Neural cell (in vitro differentiated cells): ENCODE measurements around the gene LDAH. TPM values are rescaled to one million over a fixed set of nuclear protein-coding genes. Genes with fewer than 3 reads are reported as not detected.

ENCODE experiments used
- H2AFZ ChIP-seq: fragments of 200-600, 300-800 bp; sonication (generic), shearing (Covaris generic); 2 replicates; pipeline ENCODE4 v1.6.0; 2014; ENCODE audit warnings: low read depth, mild to moderate bottlenecking, antibody characterized with exemption, low read length, moderate library complexity
- H3F3A ChIP-seq: fragments of 200-600 bp; shearing (Covaris generic); 2 replicates; pipeline ENCODE4 v1.6.1; 2016; ENCODE audit warnings: mild to moderate bottlenecking, moderate library complexity, mixed read lengths, antibody characterized with exemption, low read length; ENCODE audit not compliant: insufficient read depth, poor library complexity, severe bottlenecking
- H3K27ac ChIP-seq: fragments of 200-600, 300-800 bp; sonication (generic), shearing (Covaris generic); 2 replicates; pipeline ENCODE4 v1.5.1; 2014; ENCODE audit warnings: mild to moderate bottlenecking, low read length, moderate library complexity
- H3K27me3 ChIP-seq: fragments of 300-800, 200-600 bp; sonication (generic), shearing (Covaris generic); 2 replicates; pipeline ENCODE4 v1.6.0; 2014; ENCODE audit warnings: mild to moderate bottlenecking, low read depth, low read length, moderate library complexity; ENCODE audit not compliant: insufficient read depth
- H3K36me3 ChIP-seq: fragments of 300-800, 200-600 bp; sonication (generic), shearing (Covaris generic); 2 replicates; pipeline ENCODE4 v1.5.1; 2014; ENCODE audit warnings: mild to moderate bottlenecking, antibody characterized with exemption, low read length, moderate library complexity; ENCODE audit not compliant: insufficient read depth
- H3K4me2 ChIP-seq: fragments of 300-800, 200-600 bp; sonication (generic), shearing (Covaris generic); 2 replicates; pipeline ENCODE4 v1.6.0; 2014; ENCODE audit warnings: mild to moderate bottlenecking, low read length
- H3K4me3 ChIP-seq: fragments of 300-800, 200-600 bp; sonication (generic), shearing (Covaris generic); 2 replicates; pipeline ENCODE4 v1.5.1; 2014; ENCODE audit warnings: mild to moderate bottlenecking, low read length, moderate library complexity
- H3K79me2 ChIP-seq: fragments of 200-600 bp; shearing (Covaris generic); replicated peaks from 2 replicates; pipeline ENCODE4 v1.6.0; 2014; ENCODE audit warnings: mild to moderate bottlenecking, low read length, moderate library complexity; ENCODE audit not compliant: insufficient read depth
- H3K9ac ChIP-seq: fragments of 300-800, 200-600 bp; sonication (generic), shearing (Covaris generic); 2 replicates; pipeline ENCODE4 v1.6.1; 2016; ENCODE audit warnings: mild to moderate bottlenecking, low read length, mixed read lengths
- H3K9me2 ChIP-seq: fragments of 200-600 bp; shearing (Covaris generic); 2 replicates; pipeline ENCODE4 v1.6.1; 2016; ENCODE audit warnings: mild to moderate bottlenecking, low read length, mixed read lengths; ENCODE audit not compliant: insufficient read depth
- H3K9me3 ChIP-seq: fragments of 200-600, 300-800 bp; sonication (generic), shearing (Covaris generic); 2 replicates; pipeline ENCODE4 v1.6.1; 2016; ENCODE audit warnings: mild to moderate bottlenecking, mixed run types, low read length, moderate library complexity, mixed read lengths
- H4K20me1 ChIP-seq: fragments of 200-600 bp; shearing (Covaris generic); 2 replicates; pipeline ENCODE4 v1.6.1; 2016; ENCODE audit warnings: mild to moderate bottlenecking, mixed run types; ENCODE audit not compliant: insufficient read depth
- CTCF ChIP-seq: fragments of 450-650 bp; IDR thresholded peaks from 2 replicates; pipeline ENCODE4 v1.5.1; 2014; ENCODE audit warnings: antibody characterized with exemption, mild to moderate bottlenecking, moderate library complexity; ENCODE audit not compliant: poor library complexity, severe bottlenecking
- EP300 ChIP-seq: fragments of 450-650 bp; conservative IDR thresholded peaks from 2 replicates; pipeline ENCODE4 v1.6.1; 2014; ENCODE audit warnings: antibody characterized with exemption, mild to moderate bottlenecking, moderate library complexity; ENCODE audit not compliant: poor library complexity, severe bottlenecking
- EZH2 ChIP-seq: fragments of 200-600, 300-800 bp; shearing (Covaris generic), sonication (generic); IDR thresholded peaks from 2 replicates; pipeline ENCODE4 v1.6.1; 2014; ENCODE audit warnings: antibody characterized with exemption, low read length, borderline replicate concordance, mild to moderate bottlenecking; ENCODE audit not compliant: insufficient read depth, poor library complexity, severe bottlenecking
- MXI1 ChIP-seq: fragments of 450-650 bp; conservative IDR thresholded peaks from 2 replicates; pipeline ENCODE4 v1.6.1; 2014; ENCODE audit warnings: antibody characterized with exemption, mild to moderate bottlenecking; ENCODE audit not compliant: poor library complexity, severe bottlenecking
- POLR2AphosphoS5 ChIP-seq: IDR thresholded peaks from 2 replicates; pipeline ENCODE4 v1.6.1; 2012
- RAD21 ChIP-seq: fragments of 450-650 bp; conservative IDR thresholded peaks from 2 replicates; pipeline ENCODE4 v1.6.1; 2014; ENCODE audit warnings: antibody characterized with exemption, mild to moderate bottlenecking, moderate library complexity
- REST ChIP-seq: IDR thresholded peaks from 2 replicates; pipeline ENCODE4 v1.6.1; 2012; ENCODE audit warnings: borderline replicate concordance
- SMC3 ChIP-seq: fragments of 450-650 bp; conservative IDR thresholded peaks from 2 replicates; pipeline ENCODE4 v1.6.1; 2014; ENCODE audit warnings: antibody characterized with exemption, mild to moderate bottlenecking, moderate library complexity; ENCODE audit not compliant: poor library complexity
- TAF1 ChIP-seq: IDR thresholded peaks from 2 replicates; pipeline ENCODE4 v1.6.1; 2012; ENCODE audit warnings: low read depth
- polyA plus RNA-seq: library from polyadenylated mRNA; depleted of rRNA; stranded (reverse); fragments of >200 nt; gene quantifications from 2 replicates; pipeline ENCODE4 v1.2.3, GENCODE V29; 2014

The LDAH gene
- polyA plus RNA-seq, 1 donor from 2014 or later, result 44.1 TPM

GRCh38 chr2:20643826-20644225, 179.1 kb downstream of the LDAH start:
- Histone ChIP-seq H3F3A (no peaks in the 10 kb centered on the region), H3K9ac (no peak overlapping the region), H3K36me3 (no peaks in the 10 kb centered on the region), H4K20me1 (no peaks in the 10 kb centered on the region), H3K27ac (no peak overlapping the region), H3K27me3 (no peaks in the 10 kb centered on the region), H3K4me2 (no peak overlapping the region), H3K4me3 (no peak overlapping the region), H3K9me2 (no peaks in the 10 kb centered on the region), H3K79me2 (no peaks in the 10 kb centered on the region), H3K9me3 (no peaks in the 10 kb centered on the region), H2AFZ (no peak overlapping the region)
- TF ChIP-seq CTCF (no peak), RAD21 (no peak), TAF1 (no peak), REST (no peak), SMC3 (no peak), POLR2AphosphoS5 (no peak), EZH2 (no peak), EP300 (no peak), MXI1 (no peak)

- Histone ChIP-seq H3F3A (no peaks in the 10 kb centered on the region), H3K9ac (no peak overlapping the region), H3K9me3 (no peaks in the 10 kb centered on the region), H3K36me3 (no peaks in the 10 kb centered on the region), H3K9me2 (no peaks in the 10 kb centered on the region), H4K20me1 (no peaks in the 10 kb centered on the region), H3K4me2 (no peak overlapping the region), H3K27ac (no peak overlapping the region), H3K27me3 (no peaks in the 10 kb centered on the region), H3K79me2 (no peaks in the 10 kb centered on the region), H2AFZ (no peak overlapping the region), H3K4me3 (no peak overlapping the region)
- TF ChIP-seq RAD21 (no peak), CTCF (no peak), SMC3 (no peak), REST (no peak), MXI1 (no peak), EZH2 (no peak), EP300 (no peak), POLR2AphosphoS5 (no peak), TAF1 (no peak)
Observed at GRCh38 chr2:20643060-20643459, 179.8 kb downstream of the LDAH start.
